ENCODE data around the gene ZNF474.
A peak's percentile ranks its signal among the peaks of the same experiment; 100 is the strongest.

Gene ZNF474

DNA sequence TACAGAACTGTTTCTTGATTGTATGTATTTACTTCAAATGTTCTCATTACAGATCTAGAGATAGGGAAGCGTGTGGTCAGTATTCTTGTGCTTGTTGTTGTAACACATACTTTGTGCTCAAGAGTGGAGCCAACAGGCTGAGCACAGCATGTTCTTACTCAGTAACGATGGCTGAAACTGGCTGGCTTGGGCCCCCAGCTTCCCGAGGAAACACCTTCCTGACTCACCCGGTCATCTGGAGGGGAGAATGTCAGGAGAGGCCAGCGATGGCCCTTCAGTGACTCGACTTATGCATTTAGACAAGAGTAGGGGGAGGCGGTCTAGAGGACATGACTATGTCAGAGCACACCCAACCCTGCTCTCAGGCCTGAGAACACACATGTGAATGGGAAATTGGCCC is 25.6 kb downstream of the ZNF474 start:
- no peak for DNase-seq

DNA sequence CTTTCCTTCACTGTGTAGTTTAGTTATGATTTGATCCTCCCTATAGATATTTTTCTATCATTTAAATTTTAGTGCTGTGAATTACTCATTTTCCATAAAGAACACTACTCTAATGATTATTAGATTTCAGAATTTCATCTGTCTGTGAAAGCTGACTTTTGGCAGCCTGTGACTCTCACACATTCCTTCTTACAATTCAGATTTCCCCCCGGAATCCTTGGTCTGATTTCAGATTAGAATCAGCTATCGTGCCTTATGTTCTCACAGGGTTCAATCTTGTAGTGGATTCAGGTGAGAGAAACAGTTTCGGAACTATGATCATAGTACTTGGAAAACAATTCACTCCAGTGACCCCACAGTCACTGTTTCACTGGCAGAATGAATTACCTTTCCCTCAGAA is 26.2 kb downstream of the ZNF474 start:
- DNase-seq: no peak

DNA sequence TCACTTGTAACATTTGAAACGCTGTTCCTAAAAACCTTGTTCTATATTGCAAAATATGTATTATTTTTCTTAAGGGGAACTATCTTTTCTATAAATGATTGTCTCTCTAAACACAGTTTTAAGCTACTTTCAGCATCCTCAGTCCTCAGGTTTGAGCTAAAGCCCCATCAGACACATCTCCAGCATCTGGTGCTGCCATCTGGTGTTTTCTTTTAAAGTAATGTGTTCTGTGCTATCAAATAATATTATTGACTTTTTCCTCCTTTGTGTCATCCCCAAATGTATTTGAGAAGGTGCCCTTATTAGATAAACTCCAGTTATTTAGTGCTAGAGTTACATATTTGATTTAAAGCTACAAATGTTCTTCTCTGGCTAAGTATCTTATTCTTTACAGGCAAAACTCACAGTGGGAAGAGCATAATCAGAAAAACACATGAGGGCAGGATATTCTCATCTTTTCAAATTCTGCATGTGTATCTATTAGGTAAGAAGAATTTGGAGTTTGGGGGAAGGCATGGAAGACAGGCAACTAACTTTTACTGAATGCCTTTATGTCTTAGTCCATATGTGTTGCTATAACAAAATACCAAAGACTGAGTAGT is 27.5 kb downstream of the ZNF474 start:
- peak; percentile 42 to 62 for DNase-seq

DNA sequence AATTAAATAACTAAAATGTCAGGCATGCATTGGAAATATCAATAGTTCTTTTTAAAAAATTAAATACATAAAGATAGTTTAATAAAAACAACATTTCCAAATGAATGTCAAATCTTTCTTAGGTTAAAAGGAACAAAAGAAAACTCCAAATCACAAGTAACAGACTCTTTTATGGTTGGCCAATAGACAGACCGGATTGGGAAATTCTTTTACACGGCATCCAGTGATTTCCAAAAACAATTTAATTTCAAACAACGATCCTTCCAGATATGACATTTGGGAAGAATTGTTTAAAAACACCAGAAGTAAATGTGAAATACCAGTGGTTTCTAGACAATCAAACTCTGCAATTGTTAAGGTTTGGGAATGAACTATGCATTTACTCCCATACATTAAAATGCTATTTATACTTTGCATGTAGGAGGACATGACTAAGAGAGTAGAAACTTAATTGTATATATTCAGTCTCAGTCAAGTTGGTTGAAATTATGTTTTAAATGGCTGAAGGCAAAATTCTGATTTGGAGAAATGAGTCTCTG is 32.8 kb downstream of the ZNF474 start:
- DNase-seq: no peak

DNA sequence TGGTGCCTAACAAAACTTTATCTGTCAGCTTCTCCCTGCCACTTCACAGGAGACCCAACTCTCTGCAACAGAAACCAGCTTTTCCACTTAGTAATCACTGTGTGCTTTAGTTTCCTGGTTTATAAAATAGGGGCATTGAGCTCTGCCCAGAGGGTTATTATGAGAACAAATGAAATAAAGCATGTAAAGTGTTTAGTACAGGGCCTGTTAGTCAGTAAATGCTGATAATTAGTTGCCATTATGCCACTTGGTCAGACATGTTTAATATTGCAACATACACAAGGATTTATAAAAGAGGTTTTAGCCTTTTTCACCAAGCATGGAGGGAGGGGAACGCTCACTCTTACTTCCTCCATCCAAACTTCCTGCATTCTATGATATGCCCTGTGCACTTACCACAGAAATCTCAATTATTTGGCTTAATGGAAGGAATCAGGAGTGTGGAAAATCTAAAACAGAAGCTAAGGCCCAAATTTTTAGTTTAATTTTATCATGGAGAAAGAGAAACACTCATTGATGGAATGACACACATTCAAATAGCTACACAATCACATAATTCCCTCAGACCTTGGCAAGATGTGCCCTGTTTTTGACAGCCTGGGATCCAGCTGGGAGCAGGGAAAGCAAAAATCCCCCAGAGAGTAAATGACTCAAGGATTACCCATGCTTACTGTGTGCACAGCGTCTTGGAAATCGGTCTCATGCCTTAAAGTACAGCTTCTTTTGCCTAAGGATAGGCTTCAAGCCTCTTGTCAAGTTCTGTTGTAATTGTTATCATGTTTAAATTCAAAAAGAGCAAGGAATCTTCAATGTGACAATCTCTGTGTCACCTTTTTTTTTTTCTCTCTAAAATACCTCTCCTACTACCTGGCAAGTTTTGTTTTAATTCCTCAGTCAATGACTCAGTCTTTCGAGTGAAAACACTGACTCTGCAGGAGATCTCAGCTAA is 34.0 kb downstream of the ZNF474 start:
- no peak for DNase-seq

GRCh38 chr5:122164070-122164435 is 34.7 kb downstream of the ZNF474 start:
- no peak for DNase-seq

GRCh38 chr5:122164831-122165558 is 35.6 kb downstream of the ZNF474 start:
- no peak for DNase-seq

DNA sequence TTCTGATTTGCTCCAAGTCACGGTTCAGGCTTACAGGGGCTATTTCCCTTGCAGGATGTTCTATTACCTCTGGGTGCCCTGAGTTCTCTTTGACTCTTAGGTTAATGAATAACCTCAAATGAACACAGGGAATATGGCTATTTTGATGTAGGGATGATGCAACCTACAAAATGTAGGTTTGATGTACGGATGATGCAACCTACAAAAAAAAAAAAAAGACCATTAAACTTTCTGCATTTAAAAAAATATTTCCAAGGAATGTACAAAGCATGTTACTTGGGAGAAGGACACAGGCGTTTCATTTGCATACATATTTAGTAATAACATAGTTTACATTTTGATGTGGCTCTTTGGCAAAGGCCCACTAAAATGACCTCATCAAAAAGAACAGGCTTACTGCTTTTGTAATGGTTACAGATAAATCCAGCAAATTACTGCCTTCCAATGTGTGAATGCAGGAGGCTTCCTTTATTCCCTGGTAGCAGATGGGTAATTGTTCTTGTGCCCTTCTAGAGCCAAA is 36.3 kb downstream of the ZNF474 start:
- DNase-seq: no peak

- DNase-seq: no peak
Measured at GRCh38 chr5:122169350-122170103, 40.2 kb downstream of the ZNF474 start.

DNA sequence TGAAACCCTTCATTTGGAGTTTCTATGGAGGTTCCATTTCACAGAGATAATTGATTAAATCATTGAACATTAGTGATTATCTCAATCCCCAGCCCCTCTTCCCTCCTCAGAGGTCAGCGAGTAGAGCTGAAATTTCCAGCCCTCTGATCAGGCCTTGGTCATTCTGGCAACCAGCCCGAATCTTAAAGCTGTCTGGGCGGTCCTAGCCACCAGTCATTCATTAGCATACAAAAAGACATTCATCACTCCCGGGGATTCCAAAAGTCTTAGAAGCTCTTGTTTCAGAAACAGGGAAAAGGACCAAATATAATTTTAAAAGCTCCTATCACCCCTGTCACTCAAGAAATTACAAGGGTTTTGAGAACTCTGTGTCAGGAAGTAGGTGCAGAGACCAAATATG is 41.3 kb downstream of the ZNF474 start:
- DNase-seq: no peak

GRCh38 chr5:122172207-122172606 is 42.9 kb downstream of the ZNF474 start:
- DNase-seq: no peak

- DNase-seq: peak; percentile 12 to 30
Measured at GRCh38 chr5:122173474-122174415, 44.4 kb downstream of the ZNF474 start.

GRCh38 chr5:122175091-122175490 is 45.7 kb downstream of the ZNF474 start:
- DNase-seq: no peak

DNA sequence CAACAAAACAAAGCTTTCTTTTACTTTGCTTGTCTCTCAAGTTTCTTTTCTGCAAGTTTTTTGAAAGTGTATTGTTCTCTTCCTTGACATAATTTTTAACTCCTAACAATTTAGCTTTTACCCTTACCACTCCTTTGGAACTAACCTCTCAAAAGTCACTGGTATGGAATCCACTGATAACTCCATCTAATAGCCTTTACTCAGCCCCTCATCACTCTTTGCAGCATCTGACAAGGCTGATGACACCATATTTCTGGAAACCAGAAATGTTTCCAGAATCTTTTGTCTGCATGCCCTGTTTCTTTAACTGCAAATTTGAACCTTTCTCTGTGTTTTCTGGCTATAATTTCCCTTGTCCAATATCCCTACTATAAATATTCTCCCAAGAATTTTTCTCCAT is 46.5 kb downstream of the ZNF474 start:
- DNase-seq: no peak

DNA sequence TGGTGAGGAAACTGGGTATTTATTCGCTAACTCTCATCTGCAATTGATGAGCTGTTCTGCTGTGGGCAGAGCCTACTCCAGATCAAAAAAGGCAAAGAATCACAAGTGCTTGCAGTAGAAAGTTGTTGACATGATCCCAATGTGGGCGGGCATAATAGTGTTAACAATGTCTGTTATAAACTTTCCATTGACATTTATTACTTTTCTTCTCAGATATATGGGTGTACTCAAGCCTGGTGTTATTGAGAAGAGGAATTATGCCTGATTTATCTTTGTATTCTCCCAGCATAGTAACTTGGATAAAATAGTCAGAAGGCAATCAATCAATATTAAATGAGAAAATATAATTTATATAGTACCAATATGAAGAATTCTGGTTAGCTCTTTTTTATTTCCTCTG is 47.8 kb downstream of the ZNF474 start:
- DNase-seq: no peak

- DNase-seq: no peak
Measured at GRCh38 chr5:122179701-122180100, 50.4 kb downstream of the ZNF474 start.

DNA sequence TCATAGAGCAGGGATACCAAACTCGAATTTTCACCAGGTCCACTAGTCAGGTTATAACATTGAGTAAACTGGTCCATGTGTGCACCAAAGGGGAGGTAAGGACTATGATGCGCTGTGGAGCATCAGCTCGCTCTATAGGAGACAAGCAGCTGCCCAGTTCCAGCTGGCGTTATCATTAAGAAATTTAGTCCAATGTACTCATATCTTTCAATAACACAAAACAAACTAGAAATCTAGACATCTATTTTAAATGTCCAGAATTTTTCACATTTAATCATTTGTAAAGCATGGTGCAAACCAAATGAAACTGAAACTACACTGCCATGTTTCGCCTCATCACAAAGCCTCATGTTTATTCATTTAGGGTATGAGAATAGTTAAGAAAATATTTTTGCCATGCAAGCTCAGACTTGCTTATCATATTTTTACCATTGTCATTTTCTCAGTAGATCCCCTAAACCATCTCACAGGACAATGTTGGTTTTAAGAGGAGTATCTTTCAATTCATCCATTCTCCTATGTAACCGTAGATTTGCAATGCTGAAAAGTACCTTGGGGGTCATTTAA is 50.9 kb downstream of the ZNF474 start:
- DNase-seq: no peak

GRCh38 chr5:122180863-122181548 is 51.7 kb downstream of the ZNF474 start:
- DNase-seq: no peak

DNA sequence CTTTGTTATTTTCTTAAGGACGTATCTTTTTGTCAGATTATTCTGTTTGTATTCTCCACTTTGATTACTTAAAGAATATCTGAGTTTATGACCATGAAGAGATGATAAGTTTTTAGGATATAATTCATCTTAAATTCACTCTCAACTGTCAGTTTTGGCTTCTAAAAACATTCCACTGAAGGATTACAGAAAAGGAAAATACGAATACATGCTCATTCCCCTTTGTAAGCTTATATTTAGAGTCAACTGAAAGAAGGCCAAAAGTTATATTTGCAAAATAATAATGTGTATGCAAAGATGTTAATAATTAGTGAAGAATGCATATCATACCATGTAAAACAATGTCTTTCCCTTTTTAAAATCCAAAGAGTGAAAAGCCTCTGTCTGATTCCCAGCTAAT is 52.5 kb downstream of the ZNF474 start:
- DNase-seq: no peak

- no peak for DNase-seq
Measured at GRCh38 chr5:122182491-122182921, 53.2 kb downstream of the ZNF474 start.

All from Kasumi-1 (cell line).